Activated naive CD8-positive, alpha-beta T cell treated with anti-CD3 and anti-CD28 coated beads for 36 hours (primary cell): ENCODE data around the gene TCEAL9. TPM values are rescaled to one million over a fixed set of nuclear protein-coding genes. Genes with fewer than 3 reads are reported as not detected.
A peak's percentile ranks its signal among the peaks of the same experiment; 100 is the strongest.
"Not testable (repeated sequence)": the region's sequence is repeated elsewhere in the genome, so short reads cannot be mapped to it uniquely, and the experiment has no call there.

Experiments
- DNase-seq: peaks from one replicate; pipeline ENCODE4 v3.0.0; 2021
- H3K27ac Mint-ChIP-seq: one replicate; pipeline ENCODE4 v1.8.0; 2022; ENCODE audit warnings: mild to moderate bottlenecking, moderate library complexity, mixed read lengths
- H3K27me3 Mint-ChIP-seq: one replicate; pipeline ENCODE4 v1.8.0; 2022; ENCODE audit warnings: mild to moderate bottlenecking, mixed read lengths
- H3K36me3 Mint-ChIP-seq: one replicate; pipeline ENCODE4 v1.8.0; 2021; ENCODE audit warnings: mild to moderate bottlenecking, mixed read lengths
- H3K4me1 Mint-ChIP-seq: one replicate; pipeline ENCODE4 v1.8.0; 2021; ENCODE audit warnings: mixed read lengths
- H3K4me3 Mint-ChIP-seq: one replicate; pipeline ENCODE4 v1.8.0; 2022; ENCODE audit warnings: mild to moderate bottlenecking, moderate library complexity, mixed read lengths
- H3K9me3 Mint-ChIP-seq: one replicate; pipeline ENCODE4 v1.8.0; 2022; ENCODE audit warnings: mixed read lengths
- total RNA-seq, 2 experiments: library from RNA; stranded (reverse); gene quantifications; one replicate each; pipeline ENCODE4 v1.2.3, GENCODE V29; 2021

Gene TCEAL9
- total RNA-seq = 10 to 100 TPM in 1 of 2 experiments, 1 to 10 TPM in 1; 9.6 to 10.4 TPM

DNA sequence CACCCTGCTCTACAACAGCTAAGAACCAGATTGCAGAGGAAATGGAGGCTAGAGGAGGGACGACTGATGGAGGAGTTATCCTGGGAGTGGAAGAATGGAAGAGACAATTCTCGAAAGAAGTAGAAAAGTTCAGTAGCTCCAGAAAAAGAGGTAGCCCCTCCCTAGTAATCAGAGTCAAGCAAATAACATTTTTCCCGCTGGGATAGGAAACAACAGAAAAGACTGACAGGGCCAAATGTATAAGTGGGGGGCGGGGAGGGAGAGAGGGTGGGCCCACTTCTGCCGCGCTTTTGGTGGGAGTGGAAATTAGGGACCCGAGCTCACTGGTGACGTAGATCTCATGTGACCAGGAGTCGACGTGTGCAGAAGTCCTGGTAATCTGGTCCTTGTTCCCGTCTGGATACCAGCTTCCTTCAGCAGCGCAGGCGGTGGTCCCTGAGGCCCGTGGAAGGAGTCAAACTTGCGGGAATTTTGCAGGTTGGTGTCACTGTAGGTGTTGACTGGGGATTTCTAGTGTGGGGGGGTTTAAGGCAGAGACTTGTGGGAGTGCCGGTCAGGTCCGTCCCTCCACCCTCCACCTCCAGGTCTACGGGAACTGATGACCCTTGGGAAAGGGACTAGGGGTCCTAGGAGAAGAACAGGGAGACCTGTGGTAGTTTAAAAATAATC lies at the start of gene TCEAL9:
Gene TCEAL9, plus strand, starts transcription at position 377 of the 669 bp plus-strand sequence. CDS start 1,179 bp downstream, outside the sequence.
- H3K4me3 Mint-ChIP-seq = peak within 1 kb of the TSS; percentile 89
- H3K4me1 Mint-ChIP-seq = peaks cover 9% of the 10 kb centered on the region
- H3K27me3 Mint-ChIP-seq = no peaks in the 10 kb centered on the region
- peak; percentile 1 for DNase-seq
- peaks cover 5% of the 10 kb centered on the region for H3K36me3 Mint-ChIP-seq
- peak within 1 kb of the TSS; percentile 72 for H3K27ac Mint-ChIP-seq
- H3K9me3 Mint-ChIP-seq = no peaks in the 10 kb centered on the region

GRCh38 chrX:103309860-103310554 lies 46.3 kb upstream of the TCEAL9 start:
- peak; percentile 3 for DNase-seq
- peaks cover 2% of the 10 kb centered on the region for H3K4me1 Mint-ChIP-seq
- H3K27me3 Mint-ChIP-seq = no peaks in the 10 kb centered on the region
- H3K9me3 Mint-ChIP-seq = no peaks in the 10 kb centered on the region
- no peak overlapping the region for H3K27ac Mint-ChIP-seq
- H3K36me3 Mint-ChIP-seq = peaks cover 8% of the 10 kb centered on the region
- H3K4me3 Mint-ChIP-seq = peak overlapping the region; percentile 78

DNA sequence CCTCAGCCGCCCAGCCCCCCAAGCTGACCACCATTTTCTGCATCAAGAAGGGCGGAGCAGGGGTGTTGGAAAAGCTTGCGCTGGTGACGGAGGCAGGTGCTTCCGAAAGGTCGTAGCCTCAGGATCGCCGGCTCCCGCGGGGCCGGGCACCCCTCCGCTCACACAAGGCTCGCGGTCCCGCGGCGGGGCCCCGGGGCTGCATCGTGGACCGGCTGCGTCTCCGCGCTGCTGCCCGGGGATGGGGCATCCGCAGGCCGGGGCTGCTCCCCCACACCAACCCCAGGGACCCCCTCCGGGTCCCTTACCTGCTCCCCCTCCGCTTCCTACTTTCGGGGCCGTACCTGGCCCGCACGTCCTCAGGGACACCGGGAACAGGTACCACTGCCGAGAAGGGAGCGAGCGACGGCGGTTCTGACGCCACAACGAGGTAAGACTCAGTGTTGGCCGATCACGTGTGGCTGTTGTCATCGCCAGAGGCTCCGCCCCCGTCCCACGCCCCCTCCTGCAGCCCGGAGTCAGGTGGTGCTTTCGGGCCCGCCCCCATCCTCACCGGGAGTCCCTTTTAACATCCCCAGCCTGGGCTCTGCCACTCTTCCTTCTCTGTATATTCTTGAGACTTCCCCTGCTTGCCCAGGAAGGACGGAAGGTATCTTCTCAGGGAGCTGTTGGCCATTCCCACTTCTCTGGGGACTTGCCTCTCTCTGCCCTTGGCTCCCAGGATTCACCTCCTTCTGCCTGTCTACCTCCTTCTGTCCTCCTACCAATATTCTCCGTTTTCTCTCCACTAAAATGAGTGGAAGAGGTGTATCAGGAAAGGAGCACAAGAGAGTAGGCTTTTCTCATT lies 45.5 kb upstream of the TCEAL9 start, which contains the start of gene BEX2:
Gene BEX2, minus strand, starts transcription at position 436 of the 844 bp plus-strand sequence. CDS start 1,014 bp downstream, outside the sequence.
- Mint-ChIP-seq H3K4me1 (peaks cover 2% of the 10 kb centered on the region), H3K27me3 (no peaks in the 10 kb centered on the region), H3K36me3 (peaks cover 6% of the 10 kb centered on the region), H3K9me3 (no peaks in the 10 kb centered on the region), H3K4me3 (peak within 1 kb of the TSS; percentile 78), H3K27ac (peak within 1 kb of the TSS; percentile 79)
- DNase-seq = peak; percentile 84

DNA sequence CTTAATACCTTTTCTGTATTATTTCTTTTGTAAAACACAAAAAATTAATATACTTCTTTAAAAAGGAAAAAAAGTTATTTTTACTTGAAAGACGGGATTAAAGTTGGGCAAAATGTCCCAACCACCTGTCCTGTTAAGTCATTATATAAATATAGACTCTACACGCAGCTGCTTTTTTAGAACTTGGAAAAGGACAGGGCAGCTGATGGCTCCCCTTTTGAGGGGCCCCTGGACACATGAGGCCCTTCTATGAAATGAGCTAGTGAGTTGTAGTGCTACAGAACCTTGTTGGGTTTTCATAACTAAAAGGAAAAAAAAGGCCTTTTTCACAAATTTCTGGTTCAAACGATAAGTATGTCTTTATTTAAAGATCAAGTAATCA lies 44.9 kb upstream of the TCEAL9 start:
- Mint-ChIP-seq H3K4me3 (no peak overlapping the region), H3K9me3 (no peaks in the 10 kb centered on the region), H3K27ac (no peak overlapping the region), H3K36me3 (peaks cover 4% of the 10 kb centered on the region), H3K4me1 (peaks cover 2% of the 10 kb centered on the region), H3K27me3 (no peaks in the 10 kb centered on the region)
- no peak for DNase-seq

GRCh38 chrX:103329991-103330390 lies 26.3 kb upstream of the TCEAL9 start, which contains the start of gene TCEAL7:
Gene TCEAL7, plus strand, starts transcription at chrX:103330239. Its CDS starts 1,165 bp downstream, at chrX:103331404.
- no peak within 1 kb of the TSS for H3K4me3 Mint-ChIP-seq
- H3K27ac Mint-ChIP-seq = no peak within 1 kb of the TSS
- no peaks in the 10 kb centered on the region for H3K9me3 Mint-ChIP-seq
- H3K4me1 Mint-ChIP-seq = no peaks in the 10 kb centered on the region
- H3K27me3 Mint-ChIP-seq = peaks cover 39% of the 10 kb centered on the region
- no peak for DNase-seq
- no peaks in the 10 kb centered on the region for H3K36me3 Mint-ChIP-seq

DNA sequence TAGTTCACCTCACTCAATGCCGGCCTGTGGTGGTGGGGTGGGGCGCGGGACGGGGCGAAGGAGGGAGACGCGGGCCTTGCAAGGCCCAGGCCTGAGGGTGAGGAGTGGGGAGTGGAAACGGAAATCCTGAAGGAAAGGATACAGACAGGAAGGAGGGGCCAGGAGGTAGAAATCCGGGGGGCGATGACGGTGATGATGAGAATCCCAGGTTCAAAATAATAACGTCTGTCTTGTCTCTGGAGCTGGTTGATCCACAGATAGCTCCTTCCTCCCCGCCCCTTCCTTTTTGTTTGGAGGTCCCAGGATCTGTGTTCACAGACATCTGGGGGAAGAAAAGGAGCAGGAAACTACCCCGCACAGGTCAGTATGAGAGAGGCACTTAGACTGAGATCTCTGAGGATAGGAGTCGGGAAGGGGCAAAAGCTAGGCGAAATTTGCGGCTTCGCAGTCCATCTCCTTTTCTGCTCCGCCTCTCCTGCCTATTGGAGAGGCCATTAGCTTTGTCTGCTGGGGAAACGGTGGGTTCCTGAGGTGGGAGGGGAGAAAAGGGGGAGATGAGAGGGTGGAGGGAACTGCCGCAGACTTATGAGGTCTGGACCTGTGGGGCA lies 25.5 kb upstream of the TCEAL9 start:
- Mint-ChIP-seq H3K9me3 (no peaks in the 10 kb centered on the region), H3K36me3 (no peaks in the 10 kb centered on the region), H3K27ac (no peak overlapping the region), H3K4me1 (no peaks in the 10 kb centered on the region), H3K27me3 (peaks cover 38% of the 10 kb centered on the region), H3K4me3 (no peak overlapping the region)
- DNase-seq = no peak

DNA sequence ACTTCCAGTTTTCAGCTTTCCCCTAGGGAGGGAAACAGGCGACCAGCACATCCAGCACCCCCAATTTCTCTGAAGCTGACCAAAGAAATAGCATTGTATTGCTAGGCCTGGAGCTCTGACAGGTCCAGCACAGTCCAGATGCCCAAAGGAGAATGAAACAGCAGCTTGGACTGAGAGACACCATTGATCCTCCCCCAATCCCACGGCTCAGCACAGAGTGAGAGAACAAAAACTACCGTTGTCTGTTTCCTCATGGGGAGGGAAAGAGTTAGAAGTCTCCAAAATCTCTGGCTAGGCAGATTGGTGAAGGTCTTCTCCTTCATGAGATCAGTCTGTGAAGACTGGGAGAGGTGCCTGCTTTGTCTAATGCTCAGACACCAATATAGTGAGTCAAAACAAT lies 17.6 kb upstream of the TCEAL9 start:
- Mint-ChIP-seq H3K27me3 (no peaks in the 10 kb centered on the region), H3K4me1 (no peaks in the 10 kb centered on the region), H3K36me3 (no peaks in the 10 kb centered on the region), H3K4me3 (no peak overlapping the region), H3K9me3 (no peaks in the 10 kb centered on the region), H3K27ac (no peak overlapping the region)
- no peak for DNase-seq

GRCh38 chrX:103343105-103343504 lies 13.2 kb upstream of the TCEAL9 start:
- no peaks in the 10 kb centered on the region for H3K9me3 Mint-ChIP-seq
- H3K36me3 Mint-ChIP-seq = no peaks in the 10 kb centered on the region
- DNase-seq = peak; percentile 19
- H3K27me3 Mint-ChIP-seq = no peaks in the 10 kb centered on the region
- no peak overlapping the region for H3K27ac Mint-ChIP-seq
- no peak overlapping the region for H3K4me3 Mint-ChIP-seq
- H3K4me1 Mint-ChIP-seq = no peaks in the 10 kb centered on the region

DNA sequence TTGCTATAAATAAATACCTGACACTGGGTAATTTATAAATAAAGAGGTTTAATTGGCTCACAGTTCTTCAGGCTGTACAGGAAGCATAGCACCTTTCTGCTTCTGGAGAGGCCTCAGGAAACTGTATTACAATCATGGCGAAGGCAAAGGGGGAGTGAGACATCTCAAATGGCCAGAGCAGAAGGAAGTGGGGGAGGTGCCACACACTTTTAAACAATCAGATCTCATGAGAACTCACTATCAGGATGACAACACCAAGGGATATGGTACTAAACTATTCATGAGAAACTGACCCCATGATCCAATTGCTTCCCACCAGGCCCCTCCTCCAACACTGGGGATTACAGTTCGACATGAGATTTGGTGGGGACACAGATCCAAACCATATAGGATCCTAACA lies 11.7 kb upstream of the TCEAL9 start:
- no peaks in the 10 kb centered on the region for H3K27me3 Mint-ChIP-seq
- H3K9me3 Mint-ChIP-seq = no peaks in the 10 kb centered on the region
- H3K36me3 Mint-ChIP-seq = no peaks in the 10 kb centered on the region
- H3K4me3 Mint-ChIP-seq = no peak overlapping the region
- no peak overlapping the region for H3K27ac Mint-ChIP-seq
- H3K4me1 Mint-ChIP-seq = no peaks in the 10 kb centered on the region
- no peak for DNase-seq

DNA sequence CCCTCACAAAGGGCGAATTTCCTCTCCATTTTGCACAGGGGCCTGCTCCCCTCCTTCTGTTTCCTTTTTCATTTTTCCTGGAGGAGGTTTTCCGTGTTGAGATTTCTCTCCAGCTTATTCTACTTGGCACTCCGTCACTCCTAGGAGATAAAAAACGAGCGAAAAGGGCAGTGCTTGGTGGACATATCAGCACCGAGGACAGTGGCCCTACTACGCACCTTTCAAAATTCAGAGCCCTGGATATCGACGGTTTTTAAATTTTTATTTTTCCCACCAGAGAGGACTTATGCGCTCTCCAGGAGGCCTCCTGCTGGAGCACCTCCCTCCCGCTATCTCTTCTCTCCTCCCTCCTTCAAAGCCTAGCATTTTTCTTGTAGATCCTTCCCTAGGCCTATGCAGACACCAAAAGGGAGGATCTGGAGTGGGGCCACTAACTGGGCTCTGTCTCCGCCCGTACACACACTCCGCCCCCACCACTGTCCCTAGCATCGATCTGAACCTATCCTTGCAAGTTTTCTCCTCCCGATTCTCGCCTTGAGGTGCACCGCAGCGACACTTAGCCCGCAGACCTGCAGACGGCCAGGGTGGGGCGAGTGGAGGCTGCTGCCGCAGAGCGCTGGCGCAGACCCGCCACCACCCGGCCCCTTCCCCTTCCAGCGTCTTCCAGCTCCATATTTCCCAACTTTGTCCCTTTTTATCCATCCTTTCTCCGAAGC lies 8.5 kb upstream of the TCEAL9 start:
- H3K4me1 Mint-ChIP-seq = no peaks in the 10 kb centered on the region
- H3K4me3 Mint-ChIP-seq = no peak overlapping the region
- H3K36me3 Mint-ChIP-seq = no peaks in the 10 kb centered on the region
- H3K27ac Mint-ChIP-seq = no peak overlapping the region
- no peaks in the 10 kb centered on the region for H3K9me3 Mint-ChIP-seq
- H3K27me3 Mint-ChIP-seq = no peaks in the 10 kb centered on the region
- DNase-seq = no peak

GRCh38 chrX:103356858-103357257 lies 552 bp downstream of the TCEAL9 start:
- Mint-ChIP-seq H3K36me3 (peaks cover 5% of the 10 kb centered on the region), H3K4me3 (peak overlapping the region; percentile 89), H3K27ac (no peak overlapping the region), H3K4me1 (peaks cover 9% of the 10 kb centered on the region), H3K27me3 (no peaks in the 10 kb centered on the region), H3K9me3 (no peaks in the 10 kb centered on the region)
- no peak for DNase-seq

DNA sequence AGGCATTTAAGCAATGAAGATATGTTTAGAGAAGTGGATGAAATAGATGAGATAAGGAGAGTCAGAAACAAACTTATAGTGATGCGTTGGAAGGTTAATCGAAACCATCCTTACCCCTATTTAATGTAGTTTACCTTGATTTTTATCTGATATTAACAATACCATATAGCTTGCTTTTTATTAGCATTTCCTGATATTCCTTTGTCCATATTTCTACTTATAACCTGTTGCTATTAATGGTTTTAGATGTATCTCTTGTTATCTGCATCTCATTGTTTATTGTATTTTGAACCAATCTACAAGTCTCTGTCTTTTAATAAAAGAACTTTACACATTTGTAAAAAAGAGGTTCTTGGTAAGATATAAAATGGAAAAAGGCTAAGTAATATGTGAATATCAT lies 1.6 kb downstream of the TCEAL9 start:
- Mint-ChIP-seq H3K9me3 (no peaks in the 10 kb centered on the region), H3K27ac (no peak overlapping the region), H3K4me1 (peaks cover 9% of the 10 kb centered on the region), H3K36me3 (peaks cover 5% of the 10 kb centered on the region), H3K4me3 (peak overlapping the region; percentile 55), H3K27me3 (no peaks in the 10 kb centered on the region)
- no peak for DNase-seq

- H3K9me3 Mint-ChIP-seq, H3K36me3 Mint-ChIP-seq, DNase-seq, H3K27me3 Mint-ChIP-seq, H3K4me3 Mint-ChIP-seq, H3K27ac Mint-ChIP-seq, H3K4me1 Mint-ChIP-seq: not testable (repeated sequence)
These were observed 3.3 kb downstream of the TCEAL9 start for GRCh38 chrX:103359605-103360004.

DNA sequence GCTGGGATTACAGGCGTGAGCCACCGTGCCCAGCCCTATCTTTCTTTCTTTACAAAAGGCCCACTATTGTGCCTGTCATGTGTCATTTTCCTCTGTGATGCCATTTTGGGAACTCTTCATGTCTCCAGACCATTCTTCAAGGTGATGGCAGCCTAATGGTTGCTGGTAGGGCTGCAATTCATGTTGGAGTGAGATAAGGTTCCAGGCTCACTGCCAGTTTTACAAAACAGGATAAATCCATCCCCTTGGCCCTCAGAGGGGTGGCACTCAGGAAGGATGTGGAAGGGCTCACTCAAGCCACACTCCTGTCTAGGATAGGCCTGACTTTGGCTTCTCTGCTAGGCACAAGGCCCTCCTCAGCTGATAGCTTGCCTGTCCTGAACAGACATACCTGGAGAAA lies 3.8 kb downstream of the TCEAL9 start:
- H3K27me3 Mint-ChIP-seq = no peaks in the 10 kb centered on the region
- peaks cover 5% of the 10 kb centered on the region for H3K36me3 Mint-ChIP-seq
- DNase-seq = no peak
- H3K9me3 Mint-ChIP-seq = no peaks in the 10 kb centered on the region
- no peak overlapping the region for H3K4me3 Mint-ChIP-seq
- H3K4me1 Mint-ChIP-seq = peaks cover 9% of the 10 kb centered on the region
- no peak overlapping the region for H3K27ac Mint-ChIP-seq
